ENCODE data around the gene EPHB4. TPM values are rescaled to one million over a fixed set of nuclear protein-coding genes. Genes with fewer than 3 reads are reported as not detected.
"Not testable (repeated sequence)": the region's sequence is repeated elsewhere in the genome, so short reads cannot be mapped to it uniquely, and the experiment has no call there.

EPHB4 gene
- total RNA-seq, 1 donor from 2014 or later, result 4.1 TPM

DNA sequence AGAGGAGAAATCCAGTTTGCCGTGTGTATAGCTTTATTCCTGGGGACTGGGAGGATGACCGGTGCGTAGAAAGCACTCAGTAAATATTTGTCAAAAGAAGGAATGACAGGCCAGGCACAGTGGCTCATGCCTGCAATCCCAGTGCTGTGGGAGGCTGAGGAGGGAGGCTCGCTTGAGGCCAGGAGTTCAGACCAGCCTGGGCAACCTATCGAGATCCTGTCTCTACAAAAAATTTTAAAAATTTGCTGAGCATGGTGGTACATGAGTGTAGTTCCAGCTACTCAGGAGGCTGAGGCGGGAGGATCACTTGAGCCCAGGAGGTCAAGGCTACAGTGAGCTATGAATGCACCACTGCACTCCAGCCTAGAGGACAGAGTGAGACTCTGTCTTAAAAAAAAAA, 15.8 kb downstream of the EPHB4 start:
- ChIA-PET CTCF (no interaction called here), POLR2A (no interaction called here)
- intact Hi-C loops (cut with micrococcal nuclease), result no loop called here
- Mint-ChIP-seq H3K9me3 (no peaks in the 10 kb centered on the region), H3K36me3 (ENCODE audit: low read depth) (no peaks in the 10 kb centered on the region), H3K27me3 (no peaks in the 10 kb centered on the region), H3K27ac (no peak overlapping the region), H3K4me3 (no peak overlapping the region), H3K4me1 (no peaks in the 10 kb centered on the region)
- ATAC-seq (ENCODE audit: low read depth) (no peak), DNase-seq (no peak)
- no peak for TF ChIP-seq CTCF (IDR thresholded peaks at IDR 0.05)

- ChIA-PET CTCF (interaction anchor here (1.3 kb wide), 1 partner anchor 9 kb away, joined by 3 read pairs; no protein-coding TSS in a partner anchor), POLR2A (interaction anchor here (0.5 kb wide), 1 partner anchor 64 kb away, joined by 4 read pairs; no protein-coding TSS in a partner anchor)
- H3K4me1 Mint-ChIP-seq, result peaks cover 6% of the 10 kb centered on the region
- DNase-seq (no peak), ATAC-seq (ENCODE audit: low read depth) (no peak)
- no peak overlapping the region for H3K27ac Mint-ChIP-seq
- no peaks in the 10 kb centered on the region for H3K27me3 Mint-ChIP-seq
- TF ChIP-seq CTCF (IDR thresholded peaks at IDR 0.05), result no peak
- no peak overlapping the region for H3K4me3 Mint-ChIP-seq
- H3K36me3 Mint-ChIP-seq (ENCODE audit: low read depth), result no peaks in the 10 kb centered on the region
- intact Hi-C loops (cut with micrococcal nuclease), result no loop called here
- no peaks in the 10 kb centered on the region for H3K9me3 Mint-ChIP-seq
These were observed 18.9 kb downstream of the EPHB4 start for GRCh38 chr7:100808354-100808875.

- peaks cover 20% of the 10 kb centered on the region for H3K4me1 Mint-ChIP-seq
- ATAC-seq (ENCODE audit: low read depth); H3K4me3 Mint-ChIP-seq; H3K27me3 Mint-ChIP-seq; H3K9me3 Mint-ChIP-seq; H3K36me3 Mint-ChIP-seq (ENCODE audit: low read depth); DNase-seq; intact Hi-C loops (cut with micrococcal nuclease); POLR2A ChIA-PET; H3K27ac Mint-ChIP-seq: not testable (repeated sequence)
- CTCF ChIA-PET, result interaction anchor here (1.3 to 3.1 kb wide), 2 partner anchors 8 to 101 kb away, joined by 4 to 9 read pairs; partner anchors contain the start of gene POP7
These were observed 20.4 kb downstream of the EPHB4 start for GRCh38 chr7:100806883-100807282.

- H3K9me3 Mint-ChIP-seq, result no peaks in the 10 kb centered on the region
- no peak overlapping the region for H3K27ac Mint-ChIP-seq
- DNase-seq (no peak), ATAC-seq (ENCODE audit: low read depth) (no peak)
- H3K4me1 Mint-ChIP-seq, result peaks cover 20% of the 10 kb centered on the region
- no peaks in the 10 kb centered on the region for H3K27me3 Mint-ChIP-seq
- H3K36me3 Mint-ChIP-seq (ENCODE audit: low read depth), result no peaks in the 10 kb centered on the region
- no peak overlapping the region for H3K4me3 Mint-ChIP-seq
- CTCF ChIA-PET, result interaction anchor here (3.1 kb wide), 1 partner anchor 101 kb away, joined by 9 read pairs; the partner anchor contains the start of gene POP7
- intact Hi-C loops (cut with micrococcal nuclease), result no loop called here
- TF ChIP-seq CTCF (IDR thresholded peaks at IDR 0.05), result no peak
- POLR2A ChIA-PET, result no interaction called here
These were observed 21.0 kb downstream of the EPHB4 start for GRCh38 chr7:100806276-100806675.

- intact Hi-C loops (cut with micrococcal nuclease), result no loop called here
- H3K36me3 Mint-ChIP-seq (ENCODE audit: low read depth), result no peaks in the 10 kb centered on the region
- no peaks in the 10 kb centered on the region for H3K27me3 Mint-ChIP-seq
- no peaks in the 10 kb centered on the region for H3K9me3 Mint-ChIP-seq
- no peak for DNase-seq
- H3K27ac Mint-ChIP-seq, result peak overlapping the region; percentile 21
- ChIA-PET POLR2A (interaction anchor here (0.5 to 1.6 kb wide), 4 partner anchors 49 to 425 kb away, joined by 3 to 15 read pairs (median 6); partner anchors contain the start of gene SRRT), CTCF (interaction anchor here (1.4 to 3.1 kb wide), 2 partner anchors 47 to 99 kb away, joined by 9 to 11 read pairs; partner anchors contain the start of genes POP7 and SLC12A9)
- H3K4me1 Mint-ChIP-seq, result peaks cover 24% of the 10 kb centered on the region
- H3K4me3 Mint-ChIP-seq, result no peak overlapping the region
- ATAC-seq (ENCODE audit: low read depth), result no peak
- no peak for TF ChIP-seq CTCF (IDR thresholded peaks at IDR 0.05)
These were observed 22.5 kb downstream of the EPHB4 start for GRCh38 chr7:100804681-100805431.
